ENCODE data around the gene SPPL2B.

SPPL2B gene

GRCh38 chr19:2302319-2303210 lies 25.9 kb upstream of the SPPL2B start:
- DNase-seq, result no peak

GRCh38 chr19:2303211-2303798 lies 25.2 kb upstream of the SPPL2B start:
- DNase-seq, result no peak

- no peak for DNase-seq
These were observed 22.8 kb upstream of the SPPL2B start for GRCh38 chr19:2305452-2306280.

DNA sequence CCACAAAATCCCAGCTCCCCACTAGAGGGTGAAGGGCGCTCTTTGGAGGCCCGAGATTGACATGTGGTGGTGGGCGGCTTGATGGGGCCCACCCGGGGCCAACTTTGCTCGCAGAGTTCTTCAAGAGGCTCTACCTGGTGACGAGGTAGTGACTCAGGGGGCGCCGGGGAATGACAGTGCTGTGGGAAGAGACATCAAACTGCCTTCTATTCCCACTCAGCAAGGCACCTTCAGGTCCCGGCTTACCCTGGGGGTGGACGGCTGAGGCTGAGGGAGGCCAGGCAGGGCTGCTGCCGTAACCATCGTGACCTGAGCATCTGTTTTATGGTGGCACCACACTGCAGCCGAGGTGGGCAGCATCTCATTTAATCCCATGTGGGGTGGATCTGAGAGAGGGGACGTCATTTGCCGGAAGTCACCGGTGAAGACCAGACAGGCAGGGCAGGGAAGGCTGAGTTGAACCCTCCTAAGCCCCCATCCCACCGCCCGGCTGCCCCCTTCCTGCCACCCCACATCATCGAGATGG lies 22.1 kb upstream of the SPPL2B start:
- no peak for DNase-seq

GRCh38 chr19:2306971-2307370 lies 21.5 kb upstream of the SPPL2B start:
- DNase-seq, result no peak

DNA sequence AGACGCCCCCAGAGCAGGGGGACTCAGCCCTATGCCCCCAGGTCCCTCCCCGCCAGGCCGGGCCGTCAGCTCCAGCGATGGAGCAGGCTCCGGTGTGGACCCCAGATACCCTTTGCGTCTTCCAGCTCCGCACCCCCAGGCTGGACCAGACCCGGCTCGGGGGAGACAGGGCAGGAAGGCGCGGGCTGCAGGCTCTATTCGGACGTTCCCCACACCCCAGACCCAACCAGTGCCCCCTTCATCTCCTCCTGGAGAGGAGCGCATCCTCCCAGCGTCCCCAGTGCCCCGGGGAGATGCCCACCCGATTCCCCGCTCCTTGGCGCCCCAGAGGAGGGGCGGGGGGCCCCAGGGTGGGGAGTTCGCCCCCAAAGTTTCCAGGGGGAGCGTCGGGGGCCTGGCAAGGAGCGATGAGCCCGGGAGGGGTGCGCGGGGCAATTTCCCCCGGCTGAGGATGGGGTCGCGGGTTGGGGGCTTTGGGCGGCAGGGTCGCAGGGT lies 20.9 kb upstream of the SPPL2B start:
- no peak for DNase-seq

DNA sequence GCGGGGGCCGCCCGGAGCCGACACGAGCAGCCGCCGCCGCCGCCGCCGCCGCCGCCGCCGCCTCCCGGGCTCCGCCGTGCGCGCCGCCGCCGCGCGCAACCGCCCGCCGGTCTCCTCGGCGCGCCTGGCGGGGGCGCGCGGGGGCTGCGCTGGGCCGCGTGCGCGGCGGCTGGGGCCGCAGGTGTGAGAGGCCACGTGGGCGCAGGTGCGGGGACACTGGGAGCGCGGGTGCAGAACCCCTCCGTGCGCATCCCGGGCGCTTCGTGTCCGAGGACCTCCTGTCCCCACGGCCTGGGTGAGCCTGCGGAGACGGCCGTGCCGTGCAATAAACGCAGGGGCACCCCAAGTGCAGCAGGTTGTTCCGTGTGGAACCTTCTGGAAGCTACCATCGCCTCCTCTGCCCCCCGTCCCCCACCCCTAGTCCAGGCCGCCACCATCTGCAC lies 20.3 kb upstream of the SPPL2B start, which contains the start of gene LINGO3:
Gene LINGO3 (minus strand): TSS at position 41 of the 443 bp plus-strand sequence. CDS start 16,378 bp downstream, outside the sequence.
- DNase-seq, result no peak

DNA sequence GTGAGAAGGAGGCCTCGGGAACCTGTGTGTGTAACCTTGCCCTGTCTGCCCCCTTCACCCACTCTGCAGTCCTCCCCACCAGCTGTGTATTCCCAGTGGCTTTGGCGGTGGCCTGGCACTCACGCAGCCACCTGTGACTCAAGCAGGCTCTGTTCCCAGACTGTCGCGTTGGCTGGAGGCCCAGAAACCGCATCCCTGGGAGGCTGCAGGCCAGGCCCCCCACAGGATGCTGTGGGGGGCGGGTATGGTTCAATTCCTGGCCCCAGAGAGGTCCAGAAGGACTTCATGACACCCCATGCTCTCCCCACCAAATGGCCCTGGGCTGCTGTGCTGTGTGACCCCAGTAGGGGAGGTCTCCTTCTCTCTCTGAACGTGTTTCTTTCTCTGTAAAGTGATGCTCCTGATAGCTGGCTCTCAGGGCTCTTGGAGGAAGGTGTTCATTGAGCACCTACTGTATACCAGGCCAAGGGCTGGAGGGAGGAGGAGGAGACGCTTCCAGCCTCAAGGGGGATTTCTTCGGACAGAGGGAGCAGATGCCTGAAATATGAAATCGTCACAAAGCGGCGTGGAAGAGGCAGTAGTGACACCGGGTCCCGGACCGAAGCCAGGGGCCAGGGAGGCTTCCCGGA lies 18.6 kb upstream of the SPPL2B start:
- DNase-seq, result no peak

- DNase-seq, result no peak
These were observed 17.4 kb upstream of the SPPL2B start for GRCh38 chr19:2311093-2311492.

DNA sequence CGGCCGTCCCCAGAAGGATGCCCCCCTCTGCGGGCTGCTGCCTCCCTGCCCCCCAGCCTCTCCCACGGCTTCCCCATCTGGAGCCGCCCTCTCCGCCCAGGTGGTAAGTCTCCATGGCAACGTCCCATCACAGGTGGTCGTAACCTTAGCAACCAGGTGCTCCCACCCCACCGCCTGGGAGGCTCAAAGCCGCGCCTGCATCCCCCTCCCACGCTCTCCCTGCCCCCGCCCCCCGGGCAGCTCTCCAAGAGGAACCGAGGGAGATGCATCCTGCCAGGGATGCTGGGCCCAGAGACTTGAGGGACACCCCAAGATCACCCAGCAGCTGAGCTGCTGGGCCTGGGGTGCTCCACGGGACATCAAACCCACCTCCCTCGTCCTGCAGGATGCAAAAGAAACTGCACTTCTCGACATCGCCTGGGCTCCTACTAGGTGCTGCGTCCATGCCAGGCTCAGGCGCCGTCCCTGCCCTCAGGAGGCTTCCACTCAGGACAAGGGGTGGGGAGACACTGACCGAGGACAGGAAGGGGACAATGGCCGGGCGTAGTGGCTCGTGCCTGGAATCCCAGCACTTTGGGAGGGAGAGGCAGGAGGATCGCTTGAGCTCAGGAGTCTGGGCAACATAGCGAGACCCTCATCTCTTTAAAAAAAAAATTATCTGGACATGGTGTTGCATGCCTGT lies 15.5 kb upstream of the SPPL2B start:
- DNase-seq, result no peak

DNA sequence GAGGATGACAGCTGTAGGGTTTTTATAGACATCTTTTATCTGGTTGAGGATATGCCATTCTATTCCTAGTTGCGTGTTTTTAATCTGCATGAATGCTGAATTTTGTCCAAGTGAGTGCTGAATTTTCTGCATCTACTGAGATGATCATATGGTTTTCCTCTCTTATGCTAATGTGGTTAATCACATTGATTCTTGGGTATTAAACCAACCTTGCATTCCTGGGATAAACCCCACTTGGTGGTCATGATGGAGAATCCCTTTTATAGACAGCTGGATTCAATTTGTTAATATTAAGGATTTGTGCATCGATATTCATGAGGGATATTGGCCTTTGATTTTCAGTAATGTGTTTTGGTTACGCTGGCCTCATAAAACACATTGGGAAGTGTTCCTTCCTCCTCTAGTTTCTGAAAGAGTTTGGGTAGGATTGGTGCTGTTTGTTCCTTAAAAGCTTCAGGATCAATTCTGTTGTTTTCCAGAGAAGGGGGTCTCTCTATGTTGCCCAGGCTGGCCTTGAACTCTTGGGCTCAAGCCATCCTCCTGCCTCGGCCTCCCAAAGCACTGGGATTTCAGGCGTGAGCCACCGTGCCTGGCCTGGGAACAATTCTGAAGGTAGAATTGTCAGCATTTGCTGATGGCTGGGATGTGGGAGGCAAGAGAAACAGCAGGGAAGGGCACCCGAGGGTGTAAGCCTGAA lies 13.2 kb upstream of the SPPL2B start:
- DNase-seq, result no peak

DNA sequence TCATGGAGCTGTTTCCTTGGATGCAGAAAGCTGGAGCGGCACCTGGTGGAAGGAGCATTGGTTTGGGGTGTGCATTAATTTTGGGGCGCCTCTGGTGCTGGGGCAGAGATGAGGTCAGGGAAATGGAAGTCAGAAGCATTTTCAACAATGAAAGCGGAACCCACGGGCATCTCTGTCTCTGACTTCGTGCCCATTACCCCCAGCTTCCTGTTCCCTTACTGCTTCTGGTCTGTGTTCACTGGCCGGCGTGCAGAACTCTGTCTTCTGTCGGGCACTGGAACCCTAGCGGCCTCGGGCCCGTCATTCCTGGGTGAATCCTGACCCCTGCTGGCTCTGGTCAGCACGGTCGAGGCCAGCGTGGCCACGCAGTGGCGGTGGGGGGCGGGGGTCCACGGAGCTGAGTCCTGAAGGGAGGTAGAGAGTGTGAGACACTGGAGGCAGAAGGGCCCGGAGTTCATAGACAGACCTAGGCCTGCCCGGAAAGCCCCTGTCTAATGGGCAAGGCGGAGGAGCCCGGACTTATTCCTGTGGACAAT lies 12.6 kb upstream of the SPPL2B start:
- DNase-seq, result no peak

DNA sequence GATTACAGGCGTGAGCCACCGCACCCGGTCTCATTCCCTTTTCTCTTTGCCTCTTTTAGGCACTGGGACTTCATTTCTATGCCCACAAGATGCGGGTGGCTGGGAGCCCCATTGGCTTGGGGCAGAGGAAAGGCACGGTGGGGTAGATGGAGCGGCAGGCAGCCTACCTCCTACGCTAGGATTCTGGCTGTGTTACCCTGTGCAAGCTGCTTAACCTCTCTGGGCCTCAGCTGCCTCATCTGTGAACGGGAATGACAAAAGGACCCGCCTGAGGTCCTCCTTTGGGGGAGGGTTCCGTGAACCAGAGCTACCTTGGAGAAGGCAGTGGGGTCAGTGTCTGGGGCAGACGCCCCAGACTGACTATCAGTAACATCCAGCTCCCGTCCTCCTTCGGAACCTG lies 11.2 kb upstream of the SPPL2B start:
- no peak for DNase-seq

DNA sequence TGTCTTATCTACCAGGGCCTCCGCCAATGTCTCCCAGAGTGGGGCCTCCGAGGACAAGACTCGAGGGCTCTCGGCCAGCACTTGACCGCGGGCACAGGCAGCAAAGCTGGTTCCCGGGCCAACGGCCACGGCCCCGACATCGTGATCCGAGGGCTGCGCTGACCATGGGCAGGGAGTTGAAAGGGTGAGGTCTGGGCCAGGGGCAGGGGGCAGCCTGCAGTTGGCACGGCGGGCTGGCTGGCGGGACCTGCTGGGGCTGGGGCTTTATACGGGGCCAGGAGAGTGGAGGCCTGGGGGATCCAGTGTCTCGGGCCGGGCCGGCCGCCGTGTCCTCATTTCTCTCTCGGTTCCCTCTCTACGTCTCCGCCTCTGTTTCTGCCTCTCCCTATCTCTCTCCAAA lies 10.7 kb upstream of the SPPL2B start:
- DNase-seq, result no peak

- no peak for DNase-seq
These were observed 9.6 kb upstream of the SPPL2B start for GRCh38 chr19:2318923-2319322.

DNA sequence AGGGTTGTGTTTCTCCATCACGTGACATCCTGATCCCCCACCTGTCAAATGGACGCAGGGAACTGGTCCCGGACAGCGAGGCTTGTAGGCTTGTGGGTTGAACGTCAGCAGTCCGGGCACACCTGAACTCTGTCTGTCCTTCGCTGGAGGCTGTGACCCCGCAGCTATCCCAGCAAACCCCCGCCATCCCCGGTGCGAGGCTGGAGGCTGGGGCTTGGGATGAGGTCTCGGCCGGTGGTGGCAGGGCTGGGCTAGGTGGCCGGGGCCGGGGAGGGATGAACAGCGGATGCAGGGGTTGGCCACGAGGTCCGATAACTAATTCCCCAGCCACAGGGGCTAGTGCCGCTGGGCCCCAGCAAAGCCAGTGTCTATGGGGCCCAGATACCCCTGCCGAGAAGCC lies 8.9 kb upstream of the SPPL2B start:
- no peak for DNase-seq

GRCh38 chr19:2320049-2320448 lies 8.4 kb upstream of the SPPL2B start:
- DNase-seq, result no peak

DNA sequence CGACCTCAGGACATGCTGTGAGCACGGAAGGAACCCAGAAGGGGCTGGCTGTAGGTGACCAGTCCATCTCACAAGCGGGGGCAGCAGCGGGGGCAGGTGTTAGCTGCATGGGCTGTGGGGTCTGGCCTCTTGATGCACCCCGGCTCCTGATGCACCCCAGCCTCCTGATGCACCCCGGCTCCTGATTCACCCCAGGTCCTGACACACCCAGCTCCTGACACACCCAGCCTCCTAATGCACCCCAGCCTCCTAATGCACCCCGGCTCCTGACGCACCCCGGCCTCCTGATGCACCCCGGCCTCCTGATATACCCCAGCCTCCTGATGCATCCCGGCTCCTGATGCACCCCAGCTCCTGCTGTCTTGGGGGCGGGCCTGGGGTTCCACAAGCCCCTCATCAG lies 7.5 kb upstream of the SPPL2B start:
- no peak for DNase-seq

DNA sequence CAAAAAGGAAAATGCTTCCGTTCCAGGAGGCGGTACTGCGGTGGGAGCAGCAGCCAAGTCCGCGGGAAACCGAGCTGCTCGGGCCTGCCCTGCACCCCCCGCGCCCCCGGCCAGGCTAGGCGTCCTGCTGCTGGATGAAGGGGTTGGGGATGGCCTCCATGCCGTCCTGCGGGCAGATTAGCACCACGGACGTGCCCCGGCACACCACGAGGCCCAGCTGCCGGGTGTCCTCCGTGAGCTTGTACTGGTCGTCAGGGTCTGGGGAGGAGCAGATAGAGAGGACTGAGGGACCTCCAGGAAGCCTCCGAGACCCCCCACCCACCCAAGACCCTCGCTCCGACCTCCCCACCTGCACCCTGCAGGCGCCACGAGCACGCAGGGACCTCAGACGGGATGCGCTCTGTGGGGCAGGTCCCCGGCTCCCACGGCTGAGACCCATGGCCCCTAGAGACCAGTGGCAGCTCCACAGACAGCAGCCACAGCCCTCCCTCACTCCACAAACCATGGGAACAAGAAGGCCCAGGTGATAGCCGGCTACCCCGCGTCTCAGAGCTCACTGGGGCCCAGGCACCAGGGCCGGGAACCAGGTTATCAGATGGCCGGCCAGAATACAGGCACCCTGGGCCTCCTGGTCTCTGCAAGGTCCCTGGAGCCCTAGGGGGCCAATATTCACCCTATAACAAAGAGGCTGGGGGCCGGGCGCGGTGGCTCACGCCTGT lies 6.8 kb upstream of the SPPL2B start:
- no peak for DNase-seq

- no peak for DNase-seq
These were observed 4.8 kb upstream of the SPPL2B start for GRCh38 chr19:2323707-2324106.
